Endothelial cell of umbilical vein (primary cell): ENCODE measurements around the gene PHF2. TPM values are rescaled to one million over a fixed set of nuclear protein-coding genes. Genes with fewer than 3 reads are reported as not detected.

Experiments
- BruUV-seq: library from RNA; stranded (reverse); fragments of 400-500 nt; replicated peaks from 2 replicates; lab custom pipeline; 2021; lab: Mats Ljungman, UMichigan
- CTCF ChIA-PET: fragments of 300-600, 350-600 bp; sonication (Branson Sonifier 250); formaldehyde crosslinking; loops from one replicate; lab custom pipeline; 2021; ENCODE audit warnings: antibody characterized with exemption, inconsistent platforms; lab: Charles Lee
- POLR2A ChIA-PET: fragments of 300-600, 350-600 bp; sonication (Branson Sonifier 250); formaldehyde crosslinking; loops from one replicate; lab custom pipeline; 2021; ENCODE audit warnings: antibody characterized with exemption, inconsistent platforms; lab: Charles Lee
- DNase-seq: peaks from one replicate; pipeline ENCODE4 v3.0.0-alpha.2; 2011; ENCODE audit warnings: low read depth, low spot score
- FAIRE-seq: peaks from 2 replicates; lab custom pipeline; 2011; peaks lifted over from hg19 to GRCh38; lab: Jason Lieb, UNC
- H2AFZ ChIP-seq: 2 replicates; pipeline ENCODE4 v1.6.0; 2012; ENCODE audit warnings: low read depth, low read length, control low read depth, inconsistent platforms
- H3K27ac ChIP-seq: 2 replicates; pipeline ENCODE4 v1.5.1; 2011; ENCODE audit warnings: low read depth, mild to moderate bottlenecking, control low read depth, low read length, moderate library complexity; ENCODE audit not compliant: insufficient read depth
- H3K27me3 ChIP-seq, 2 experiments: 2 replicates each; pipeline versions ENCODE4 v1.6.0 to v1.6.1; 2011; ENCODE audit warnings: low read length in 2 of 2, mixed read lengths in 1 of 2; ENCODE audit not compliant: control insufficient read depth in 2 of 2, insufficient read depth in 2 of 2
- H3K36me3 ChIP-seq, 2 experiments: 2 replicates in 1 of 2; 3 replicates in 1 of 2; pipeline ENCODE4 v1.5.1; 2011; ENCODE audit warnings: low read length in 2 of 2, mild to moderate bottlenecking in 1 of 2, moderate library complexity in 1 of 2; ENCODE audit not compliant: control insufficient read depth in 2 of 2, insufficient read depth in 2 of 2; ENCODE audit errors: extremely low read depth in 1 of 2
- H3K4me1 ChIP-seq: 3 replicates; pipeline ENCODE4 v1.5.1; 2011; ENCODE audit warnings: mild to moderate bottlenecking, low read length; ENCODE audit not compliant: control insufficient read depth, insufficient read depth; ENCODE audit errors: extremely low read depth
- H3K4me2 ChIP-seq: 2 replicates; pipeline ENCODE4 v1.6.1; 2011; ENCODE audit warnings: low read length, control low read depth, mixed read lengths; ENCODE audit not compliant: insufficient read depth
- H3K4me3 ChIP-seq, 3 experiments: fragments of 200-600 bp in 1 of 3; sonication (generic), shearing (Covaris generic) in 1 of 3; replicated peaks in 1 of 3; 2 replicates each; pipeline ENCODE4 v1.5.1; 2011 to 2016; ENCODE audit warnings: control low read depth in 3 of 3, low read length in 3 of 3, mild to moderate bottlenecking in 2 of 3, inconsistent platforms in 1 of 3, low read depth in 1 of 3, moderate library complexity in 1 of 3; ENCODE audit not compliant: insufficient read depth in 1 of 3
- H3K79me2 ChIP-seq: 2 replicates; pipeline ENCODE4 v1.6.0; 2012; ENCODE audit warnings: low read length, inconsistent platforms; ENCODE audit not compliant: control insufficient read depth, insufficient read depth
- H3K9ac ChIP-seq: replicated peaks from 2 replicates; pipeline ENCODE3; 2011; ENCODE audit warnings: low read length, control low read depth; ENCODE audit not compliant: insufficient read depth; ENCODE audit errors: extremely low read depth
- H3K9me1 ChIP-seq: replicated peaks from 3 replicates; pipeline ENCODE4 v1.6.0; 2011; ENCODE audit warnings: mild to moderate bottlenecking, low read length; ENCODE audit not compliant: control insufficient read depth, insufficient read depth; ENCODE audit errors: extremely low read depth
- H3K9me3 ChIP-seq: replicated peaks from 2 replicates; pipeline ENCODE4 v1.5.1; 2012; ENCODE audit warnings: low read length, inconsistent platforms; ENCODE audit not compliant: control insufficient read depth, insufficient read depth
- H4K20me1 ChIP-seq: replicated peaks from 2 replicates; pipeline ENCODE3; 2011; ENCODE audit warnings: mild to moderate bottlenecking, low read length; ENCODE audit not compliant: control insufficient read depth, insufficient read depth; ENCODE audit errors: extremely low read depth
- CTCF ChIP-seq, 2 donors: IDR thresholded peaks; 1 replicate in 1 of 2; 2 replicates in 1 of 2; pipeline ENCODE4 v1.5.1; 2011; ENCODE audit warnings: low read length in 2 of 2, mild to moderate bottlenecking in 2 of 2, moderate library complexity in 2 of 2, control low read depth in 1 of 2, inconsistent platforms in 1 of 2, low read depth in 1 of 2; ENCODE audit not compliant: insufficient read depth in 1 of 2; ENCODE audit errors: extremely low read depth in 1 of 2
- EZH2 ChIP-seq: IDR thresholded peaks from 2 replicates; pipeline ENCODE4 v1.6.1; 2012; ENCODE audit warnings: borderline replicate concordance, low read depth, mild to moderate bottlenecking, moderate library complexity, low read length, inconsistent platforms; ENCODE audit not compliant: severe bottlenecking
- FOS ChIP-seq: IDR thresholded peaks from 2 replicates; pipeline ENCODE4 v1.6.1; 2011; ENCODE audit warnings: mild to moderate bottlenecking, low read length, moderate library complexity, borderline replicate concordance; ENCODE audit not compliant: insufficient read depth
- GATA2 ChIP-seq: IDR thresholded peaks from 2 replicates; pipeline ENCODE4 v1.7.0; 2011; ENCODE audit warnings: low read depth, mild to moderate bottlenecking, moderate library complexity, mixed read lengths, low read length; ENCODE audit not compliant: insufficient read length, insufficient read depth
- JUN ChIP-seq: IDR thresholded peaks from 2 replicates; pipeline ENCODE4 v1.6.1; 2011; ENCODE audit warnings: borderline replicate concordance, low read depth; ENCODE audit not compliant: insufficient read length, insufficient read depth
- MAX ChIP-seq: IDR thresholded peaks from 2 replicates; pipeline ENCODE4 v1.6.1; 2011; ENCODE audit not compliant: insufficient read depth, insufficient read length
- MYC ChIP-seq: IDR thresholded peaks from one replicate; pipeline ENCODE4 v1.6.1; 2011; ENCODE audit warnings: mild to moderate bottlenecking, low read depth, low read length
- POLR2A ChIP-seq: IDR thresholded peaks from 2 replicates; pipeline ENCODE4 v1.6.1; 2012; ENCODE audit warnings: low read depth, mild to moderate bottlenecking, control low read depth, low read length
- POLR2AphosphoS5 ChIP-seq: IDR thresholded peaks from 2 replicates; pipeline ENCODE4 v1.6.1; 2012; ENCODE audit warnings: low read depth, mild to moderate bottlenecking, control low read depth, low read length, moderate library complexity; ENCODE audit not compliant: insufficient read depth
- dilution Hi-C: fragments of 300-500 bp; cut with MboI; formaldehyde crosslinking; loops from one replicate; pipeline ENCODE4 v1.15.0; 2019; ENCODE audit warnings: low sequenced_read_pairs; ENCODE audit not compliant: extremely low pct_ligation_motif_present
- intact Hi-C: fragments of 100-400 bp; cut with micrococcal nuclease; formaldehyde crosslinking; loops from one replicate; pipeline ENCODE4 v1.10.0; 2022
- polyA plus RNA-seq, 4 experiments: library from polyadenylated mRNA; depleted of rRNA in 3 of 4; stranded (reverse) in 3 of 4; unstranded in 1 of 4; fragments of >200 nt; gene quantifications; 2 replicates each; pipeline versions ENCODE4 v1.2.1 to v1.2.3, GENCODE V29; 2011 to 2012; ENCODE audit warnings: missing spikeins in 1 of 4
- total RNA-seq: library from RNA; stranded (reverse); gene quantifications from 2 replicates; pipeline ENCODE4 v1.2.3, GENCODE V29; 2021

The PHF2 gene
- total and polyA plus RNA-seq, 2 donors (not counting 3 experiments of a cell fraction or from before 2014, with no cell fraction given) = 9.8 to 22.5 TPM

GRCh38 chr9:93531374-93531773 is 45.0 kb upstream of the PHF2 start:
- DNase-seq (no peak), FAIRE-seq (no peak)
- no peaks in the 10 kb centered on the region for H3K9me1 ChIP-seq
- TF ChIP-seq MAX (no peak), POLR2A (no peak), JUN (no peak), CTCF (IDR thresholded peaks at IDR 0.05; ENCODE audit: extremely low read depth in 1 of 2, insufficient read depth in 1 of 2, low read depth in 1 of 2, low read length in 2 of 2) (no peak), FOS (no peak), MYC (no peak), EZH2 (no peak), GATA2 (no peak), POLR2AphosphoS5 (no peak)
- H3K27me3 ChIP-seq = no peaks in the 10 kb centered on the region
- H3K9ac ChIP-seq = no peak overlapping the region
- intact Hi-C loops (no loop called here), dilution Hi-C loops (no loop called here)
- no peaks in the 10 kb centered on the region for H3K4me1 ChIP-seq
- no peaks in the 10 kb centered on the region for H3K9me3 ChIP-seq
- POLR2A ChIA-PET = no interaction called here
- no peaks in the 10 kb centered on the region for H4K20me1 ChIP-seq
- H3K79me2 ChIP-seq = peaks cover 14% of the 10 kb centered on the region
- no peak overlapping the region for H3K4me3 ChIP-seq
- peaks cover 10 to 15% of the 10 kb centered on the region in 2 experiments for H3K36me3 ChIP-seq
- no peak overlapping the region for H3K4me2 ChIP-seq
- BruUV-seq = no TSS peak
- H3K27ac ChIP-seq = no peak overlapping the region
- no peak overlapping the region for H2AFZ ChIP-seq
- CTCF ChIA-PET = interaction anchor here (1.1 kb wide), 1 partner anchor 10 kb away, joined by 3 read pairs; no protein-coding TSS in a partner anchor
